Gastrocnemius medialis (tissue), 4 donors: ENCODE results near the gene MAPK12. TPM values are rescaled to one million over a fixed set of nuclear protein-coding genes. Genes with fewer than 3 reads are reported as not detected.

ENCODE experiments used
- ATAC-seq, 2 donors: fragments of 150-250 bp; one replicate each; pipeline ENCODE4 v1.9.1; 2016
- DNase-seq, 2 donors: peaks; one replicate each; pipeline ENCODE4 v3.0.0-alpha.2; 2019
- H3K27ac ChIP-seq, 4 donors: fragments of 200-600 bp; sonication (generic); 1 replicate in 1 of 4; 2 replicates in 3 of 4; pipeline ENCODE4 v1.5.1; 2016 to 2018; ENCODE audit warnings: mild to moderate bottlenecking in 2 of 4, moderate library complexity in 1 of 4
- H3K27me3 ChIP-seq, 3 donors: fragments of 200-600 bp; sonication (generic) in 2 of 3; 1 replicate in 1 of 3; 2 replicates in 2 of 3; pipeline versions ENCODE4 v1.5.1 to v1.6.0; 2016 to 2019; ENCODE audit warnings: mild to moderate bottlenecking in 1 of 3, moderate library complexity in 1 of 3
- H3K36me3 ChIP-seq, 2 donors: fragments of 200-600 bp; sonication (generic) in 1 of 2; one replicate each; pipeline ENCODE4 v1.5.1; 2017 to 2018
- H3K4me1 ChIP-seq, 2 donors: fragments of 200-600 bp; sonication (generic) in 1 of 2; one replicate each; pipeline ENCODE4 v1.5.1; 2016 to 2017; ENCODE audit warnings: mild to moderate bottlenecking in 2 of 2
- H3K4me3 ChIP-seq, 4 donors: fragments of 200-600 bp; sonication (generic) in 3 of 4; 1 replicate in 1 of 4; 2 replicates in 3 of 4; pipeline ENCODE4 v1.5.1; 2016 to 2019; ENCODE audit warnings: mild to moderate bottlenecking in 2 of 4
- H3K9me3 ChIP-seq, 3 donors: fragments of 200-600 bp; sonication (generic) in 2 of 3; 1 replicate in 1 of 3; 2 replicates in 2 of 3; pipeline ENCODE4 v1.5.1; 2016 to 2019
- POLR2A ChIP-seq, 2 donors: fragments of 450-650 bp; IDR thresholded peaks; one replicate each; pipeline ENCODE4 v1.6.1; 2017; ENCODE audit warnings: antibody characterized with exemption in 2 of 2, mild to moderate bottlenecking in 2 of 2, moderate library complexity in 2 of 2
- in situ Hi-C, 4 donors: fragments of 200-750 bp; cut with MboI; loops; one replicate each; pipeline versions ENCODE4 v1.15.0 to v1.8.0; 2017; ENCODE audit warnings: low sequenced_read_pairs in 4 of 4
- intact Hi-C: fragments of 100-400 bp; cut with DNase I; formaldehyde crosslinking; loops from one replicate; pipeline ENCODE4 v1.15.1; 2023; ENCODE audit warnings: low total_unique reads
- total RNA-seq, 4 donors: library from RNA; depleted of rRNA; stranded (reverse); fragments of >200 nt; gene quantifications; one replicate each; pipeline versions ENCODE4 v1.1.0 to v1.2.3, GENCODE V29; 2016
- TF ChIP-seq, protein P1 (sequence below), 5 experiments: fragments of 450-650 bp in 3 of 5; fragments of 200-600 bp in 2 of 5; sonication (generic) in 2 of 5; IDR thresholded peaks in 4 of 5; conservative IDR thresholded peaks in 1 of 5; 1 replicate in 4 of 5; 2 replicates in 1 of 5; pipeline ENCODE4 v1.5.1; 2016 to 2019; ENCODE audit warnings: antibody characterized with exemption in 5 of 5, mild to moderate bottlenecking in 3 of 5, moderate library complexity in 3 of 5

Gene MAPK12
- total RNA-seq, 4 donors from 2014 or later: 126 to 290 (median 219) TPM

DNA sequence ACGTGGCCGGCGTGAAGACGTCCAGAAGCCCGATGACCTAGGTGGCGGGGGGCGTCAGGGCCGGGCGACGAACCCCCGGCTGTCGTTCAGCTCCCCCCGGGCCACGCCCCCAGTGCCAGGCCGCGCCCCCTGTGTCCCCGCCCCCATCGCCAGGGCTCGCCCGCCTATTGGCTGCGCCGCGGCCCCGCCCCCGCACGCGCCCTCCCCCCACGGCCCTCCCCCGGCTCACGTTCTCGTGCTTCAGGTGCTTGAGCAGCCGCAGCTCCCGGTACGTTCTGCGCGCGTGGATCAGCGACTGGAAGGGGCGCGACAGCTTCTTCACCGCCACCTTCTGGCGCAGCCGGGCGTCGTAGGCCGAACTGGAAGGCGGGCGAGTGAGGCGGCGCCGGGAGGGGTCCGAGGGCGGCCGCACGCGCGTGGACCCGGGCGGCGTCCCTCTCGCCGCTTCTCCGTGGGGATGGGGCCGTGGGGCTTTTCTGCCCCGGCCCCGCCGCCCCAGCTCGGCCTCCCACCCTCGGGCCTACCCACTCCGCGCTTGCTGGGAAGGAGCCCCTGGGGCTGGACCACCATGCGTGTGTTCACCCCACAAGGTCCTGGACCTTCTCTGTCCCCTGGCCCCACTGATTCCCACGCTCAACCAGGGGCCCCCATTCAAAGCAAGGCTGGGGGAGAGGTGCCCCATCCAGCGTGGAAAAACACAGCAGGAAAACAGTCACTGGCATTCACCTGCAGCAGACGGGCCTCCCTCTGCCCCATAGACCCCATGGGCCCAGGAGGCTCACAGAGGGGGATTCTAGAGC lies 6.3 kb upstream of the MAPK12 start:
- in situ Hi-C loops: no loop called here
- ATAC-seq (peak; percentile 70 to 77), DNase-seq (peak; percentile 81 to 88)
- Histone ChIP-seq H3K27ac (peak overlapping the region; percentile 34 to 54 (median 44)), H3K9me3 (no peaks in the 10 kb centered on the region), H3K4me3 (peak overlapping the region; percentile 41 to 58 (median 48)), H3K36me3 (no peaks in the 10 kb centered on the region), H3K4me1 (peaks cover 30 to 47% of the 10 kb centered on the region in 2 donors), H3K27me3 (peaks cover 4 to 12% (median 9%) of the 10 kb centered on the region in 3 donors)
- peak in 1 of 2 donors; percentile 17 for TF ChIP-seq POLR2A (IDR thresholded peaks at IDR 0.05)
- TF ChIP-seq, protein P1, sequence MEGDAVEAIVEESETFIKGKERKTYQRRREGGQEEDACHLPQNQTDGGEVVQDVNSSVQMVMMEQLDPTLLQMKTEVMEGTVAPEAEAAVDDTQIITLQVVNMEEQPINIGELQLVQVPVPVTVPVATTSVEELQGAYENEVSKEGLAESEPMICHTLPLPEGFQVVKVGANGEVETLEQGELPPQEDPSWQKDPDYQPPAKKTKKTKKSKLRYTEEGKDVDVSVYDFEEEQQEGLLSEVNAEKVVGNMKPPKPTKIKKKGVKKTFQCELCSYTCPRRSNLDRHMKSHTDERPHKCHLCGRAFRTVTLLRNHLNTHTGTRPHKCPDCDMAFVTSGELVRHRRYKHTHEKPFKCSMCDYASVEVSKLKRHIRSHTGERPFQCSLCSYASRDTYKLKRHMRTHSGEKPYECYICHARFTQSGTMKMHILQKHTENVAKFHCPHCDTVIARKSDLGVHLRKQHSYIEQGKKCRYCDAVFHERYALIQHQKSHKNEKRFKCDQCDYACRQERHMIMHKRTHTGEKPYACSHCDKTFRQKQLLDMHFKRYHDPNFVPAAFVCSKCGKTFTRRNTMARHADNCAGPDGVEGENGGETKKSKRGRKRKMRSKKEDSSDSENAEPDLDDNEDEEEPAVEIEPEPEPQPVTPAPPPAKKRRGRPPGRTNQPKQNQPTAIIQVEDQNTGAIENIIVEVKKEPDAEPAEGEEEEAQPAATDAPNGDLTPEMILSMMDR (IDR thresholded peaks at IDR 0.05 in 4 of 5, conservative IDR thresholded peaks at IDR 0.05 in 1 of 5): peak in 4 of 5 experiments; percentile 56 to 68 (median 61)
- intact Hi-C loops: loop anchor here (1.0 kb wide), 1 partner anchor 15 kb away; no protein-coding TSS in a partner anchor

DNA sequence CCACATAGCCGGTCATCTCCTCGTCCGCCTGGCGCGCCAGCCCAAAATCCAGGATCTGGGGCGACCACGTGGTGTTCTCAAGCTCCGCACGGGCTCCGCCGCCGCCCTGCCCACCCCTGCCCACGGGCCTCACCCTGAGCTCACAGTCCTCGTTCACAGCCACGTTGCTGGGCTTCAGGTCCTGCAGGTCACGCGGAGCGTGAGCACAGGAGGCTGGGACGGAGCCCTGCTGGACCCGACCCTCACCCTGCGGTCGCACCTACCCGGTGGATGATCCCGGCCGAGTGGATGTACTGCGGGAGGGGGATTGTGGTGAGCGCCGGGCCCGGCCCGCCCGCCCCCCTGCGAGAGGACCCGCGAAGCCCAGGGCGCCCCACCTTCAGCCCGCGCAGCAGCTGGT lies 5.5 kb upstream of the MAPK12 start:
- no peak for TF ChIP-seq POLR2A (IDR thresholded peaks at IDR 0.05)
- TF ChIP-seq, protein P1 (IDR thresholded peaks at IDR 0.05 in 4 of 5, conservative IDR thresholded peaks at IDR 0.05 in 1 of 5): no peak
- intact Hi-C loops (no loop called here), in situ Hi-C loops (no loop called here)
- Histone ChIP-seq H3K27ac (peak overlapping the region in 3 of 4 donors; percentile 34 to 54 (median 52)), H3K27me3 (peaks cover 4 to 12% (median 6%) of the 10 kb centered on the region in 3 donors), H3K4me1 (peaks cover 38 to 54% of the 10 kb centered on the region in 2 donors), H3K36me3 (no peaks in the 10 kb centered on the region), H3K4me3 (peak overlapping the region; percentile 41 to 58 (median 48)), H3K9me3 (no peaks in the 10 kb centered on the region)
- ATAC-seq (no peak), DNase-seq (peak in 1 of 2 donors; percentile 41)

DNA sequence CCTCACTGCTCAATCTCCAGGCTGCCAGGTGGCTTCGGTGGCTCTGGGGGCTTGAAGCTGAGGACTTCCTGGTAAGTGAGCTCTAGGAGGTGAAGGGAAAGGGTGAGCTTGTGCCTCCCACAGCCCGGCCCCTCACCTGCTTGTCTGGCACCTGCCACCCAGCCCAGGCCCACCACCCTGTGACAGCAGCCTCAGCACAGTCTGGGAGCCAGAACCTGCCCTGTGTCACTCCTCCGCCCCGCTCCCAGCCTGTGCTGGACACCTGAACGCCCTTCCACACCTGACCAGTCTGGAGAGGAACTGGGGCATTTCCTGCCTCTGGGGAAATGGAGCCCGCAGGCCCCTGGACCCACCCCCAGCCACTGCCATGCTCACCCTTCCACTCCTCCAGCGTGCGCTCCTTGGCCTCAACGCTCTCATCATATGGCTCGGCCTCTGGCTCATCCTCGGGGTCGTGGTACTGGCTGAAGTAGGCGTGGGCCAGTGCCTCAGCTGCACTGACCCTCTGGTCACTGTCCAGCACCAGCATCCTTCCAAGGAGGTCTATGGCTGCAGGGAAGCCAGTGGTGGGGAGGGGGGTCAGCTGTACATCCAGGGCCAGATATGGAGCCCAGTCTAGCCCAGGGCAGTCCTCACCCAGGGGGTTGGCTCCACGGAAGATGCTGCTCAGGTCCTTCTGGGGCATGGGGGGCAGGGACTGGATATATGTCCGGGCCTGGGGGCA lies 3.6 kb upstream of the MAPK12 start:
- ATAC-seq (no peak), DNase-seq (no peak)
- no peaks in the 10 kb centered on the region for H3K9me3 ChIP-seq
- in situ Hi-C loops: no loop called here
- TF ChIP-seq POLR2A (IDR thresholded peaks at IDR 0.05): no peak
- TF ChIP-seq, protein P1 (IDR thresholded peaks at IDR 0.05 in 4 of 5, conservative IDR thresholded peaks at IDR 0.05 in 1 of 5): no peak
- H3K27ac ChIP-seq: no peak overlapping the region
- no peak overlapping the region for H3K4me3 ChIP-seq
- H3K4me1 ChIP-seq: peaks cover 28 to 48% of the 10 kb centered on the region in 2 donors
- intact Hi-C loops: no loop called here
- H3K27me3 ChIP-seq: peaks cover 0 to 4% (median 2%) of the 10 kb centered on the region in 3 donors
- H3K36me3 ChIP-seq: no peaks in the 10 kb centered on the region

DNA sequence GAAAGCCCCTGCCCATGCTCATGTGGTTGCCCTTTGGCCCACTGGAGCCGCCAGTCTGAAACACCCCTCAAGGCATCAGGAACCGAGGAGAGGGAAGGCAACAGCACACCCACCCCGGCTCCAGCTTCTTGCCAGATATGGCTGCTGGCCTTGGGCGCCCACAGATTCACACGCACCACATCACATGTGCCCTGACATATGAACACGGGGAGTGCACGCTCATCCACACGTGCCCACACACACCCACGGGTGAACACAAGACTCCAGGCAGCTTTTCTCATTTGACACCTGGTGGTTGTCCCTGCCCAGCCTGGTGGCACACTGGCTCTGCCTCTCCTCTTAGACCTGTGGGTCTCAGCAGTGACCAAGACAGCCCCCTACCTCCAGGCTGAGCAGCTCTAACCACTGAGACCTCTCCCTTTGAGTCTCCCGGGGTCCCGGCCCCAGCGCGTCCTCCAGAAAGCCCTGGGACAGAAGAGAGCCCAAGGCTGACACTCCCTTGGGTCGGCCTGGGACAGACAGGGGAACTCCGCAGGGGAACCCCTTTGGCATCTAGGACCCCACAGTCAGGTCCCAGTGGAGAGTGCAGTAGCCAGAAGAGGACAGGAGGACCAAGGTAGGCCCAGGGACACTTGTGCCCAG lies 2.7 kb upstream of the MAPK12 start:
- no peaks in the 10 kb centered on the region for H3K36me3 ChIP-seq
- H3K4me3 ChIP-seq: no peak overlapping the region
- intact Hi-C loops (no loop called here), in situ Hi-C loops (no loop called here)
- no peak overlapping the region for H3K27ac ChIP-seq
- H3K9me3 ChIP-seq: no peaks in the 10 kb centered on the region
- H3K4me1 ChIP-seq: peaks cover 28 to 50% of the 10 kb centered on the region in 2 donors
- ATAC-seq (no peak), DNase-seq (no peak)
- peaks cover 0 to 2% (median 0%) of the 10 kb centered on the region in 3 donors for H3K27me3 ChIP-seq
- TF ChIP-seq, protein P1 (IDR thresholded peaks at IDR 0.05 in 4 of 5, conservative IDR thresholded peaks at IDR 0.05 in 1 of 5): no peak
- no peak for TF ChIP-seq POLR2A (IDR thresholded peaks at IDR 0.05)
